Cardiac fibroblast (primary cell): ENCODE data around the gene HHIPL1.

ENCODE experiments used
- DNase-seq, 2 donors: peaks; one replicate each; pipeline versions ENCODE4 v3.0.0 to v3.0.0-alpha.2; 2010; ENCODE audit warnings: low read depth in 2 of 2
- H3K4me3 ChIP-seq, 2 donors: replicated peaks in 1 of 2; 1 replicate in 1 of 2; 2 replicates in 1 of 2; pipeline ENCODE4 v1.5.1; 2011; ENCODE audit warnings: low read depth in 2 of 2, low read length in 2 of 2, mild to moderate bottlenecking in 2 of 2, moderate library complexity in 1 of 2
- TF ChIP-seq, protein P1 (sequence below): IDR thresholded peaks from one replicate; pipeline ENCODE4 v1.5.1; 2011; ENCODE audit warnings: low read depth, mild to moderate bottlenecking, low read length, inconsistent platforms

The HHIPL1 gene

DNA sequence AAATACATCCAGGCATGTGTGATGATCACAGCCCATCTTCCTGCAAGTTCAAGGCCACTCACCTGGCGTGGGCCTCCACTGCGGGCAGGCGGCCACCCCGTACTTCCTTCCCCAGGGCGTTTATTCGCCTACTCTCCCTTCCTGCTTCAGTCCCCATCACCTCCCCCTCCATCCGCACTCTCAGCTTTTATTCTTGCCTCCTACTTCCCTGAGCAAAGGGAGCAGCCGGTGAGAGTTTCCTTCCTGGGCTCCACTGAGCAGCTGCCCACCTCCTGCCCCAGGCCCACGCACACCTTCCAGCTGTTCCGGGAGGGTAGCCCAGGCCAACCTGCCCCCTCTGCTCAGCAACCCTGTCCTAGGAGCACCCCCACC lies 43.3 kb downstream of the HHIPL1 start:
- H3K4me3 ChIP-seq: no peak overlapping the region
- TF ChIP-seq, protein P1, sequence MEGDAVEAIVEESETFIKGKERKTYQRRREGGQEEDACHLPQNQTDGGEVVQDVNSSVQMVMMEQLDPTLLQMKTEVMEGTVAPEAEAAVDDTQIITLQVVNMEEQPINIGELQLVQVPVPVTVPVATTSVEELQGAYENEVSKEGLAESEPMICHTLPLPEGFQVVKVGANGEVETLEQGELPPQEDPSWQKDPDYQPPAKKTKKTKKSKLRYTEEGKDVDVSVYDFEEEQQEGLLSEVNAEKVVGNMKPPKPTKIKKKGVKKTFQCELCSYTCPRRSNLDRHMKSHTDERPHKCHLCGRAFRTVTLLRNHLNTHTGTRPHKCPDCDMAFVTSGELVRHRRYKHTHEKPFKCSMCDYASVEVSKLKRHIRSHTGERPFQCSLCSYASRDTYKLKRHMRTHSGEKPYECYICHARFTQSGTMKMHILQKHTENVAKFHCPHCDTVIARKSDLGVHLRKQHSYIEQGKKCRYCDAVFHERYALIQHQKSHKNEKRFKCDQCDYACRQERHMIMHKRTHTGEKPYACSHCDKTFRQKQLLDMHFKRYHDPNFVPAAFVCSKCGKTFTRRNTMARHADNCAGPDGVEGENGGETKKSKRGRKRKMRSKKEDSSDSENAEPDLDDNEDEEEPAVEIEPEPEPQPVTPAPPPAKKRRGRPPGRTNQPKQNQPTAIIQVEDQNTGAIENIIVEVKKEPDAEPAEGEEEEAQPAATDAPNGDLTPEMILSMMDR: no peak
- no peak for DNase-seq

DNA sequence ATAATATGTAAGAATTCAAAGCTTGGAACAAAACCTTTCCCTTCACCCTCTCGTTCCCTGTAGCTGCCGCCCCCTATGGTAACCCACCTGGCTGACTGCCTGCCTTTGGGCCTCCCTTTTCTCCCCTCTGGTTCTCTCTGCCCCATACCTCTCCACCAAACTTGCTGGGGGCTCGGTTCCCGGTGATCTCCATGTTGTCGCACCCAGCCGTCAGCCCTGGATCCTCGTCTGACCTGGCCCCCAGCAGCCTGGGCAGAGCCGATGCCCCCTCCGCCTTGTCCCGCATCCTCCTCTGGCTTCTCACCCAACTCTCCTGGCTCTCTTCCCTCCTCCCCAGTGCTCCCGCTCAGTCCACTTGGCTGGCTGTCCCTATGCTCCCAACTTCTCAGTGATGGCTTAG lies 43.7 kb downstream of the HHIPL1 start:
- no peak overlapping the region for H3K4me3 ChIP-seq
- TF ChIP-seq, protein P1: no peak
- no peak for DNase-seq

DNA sequence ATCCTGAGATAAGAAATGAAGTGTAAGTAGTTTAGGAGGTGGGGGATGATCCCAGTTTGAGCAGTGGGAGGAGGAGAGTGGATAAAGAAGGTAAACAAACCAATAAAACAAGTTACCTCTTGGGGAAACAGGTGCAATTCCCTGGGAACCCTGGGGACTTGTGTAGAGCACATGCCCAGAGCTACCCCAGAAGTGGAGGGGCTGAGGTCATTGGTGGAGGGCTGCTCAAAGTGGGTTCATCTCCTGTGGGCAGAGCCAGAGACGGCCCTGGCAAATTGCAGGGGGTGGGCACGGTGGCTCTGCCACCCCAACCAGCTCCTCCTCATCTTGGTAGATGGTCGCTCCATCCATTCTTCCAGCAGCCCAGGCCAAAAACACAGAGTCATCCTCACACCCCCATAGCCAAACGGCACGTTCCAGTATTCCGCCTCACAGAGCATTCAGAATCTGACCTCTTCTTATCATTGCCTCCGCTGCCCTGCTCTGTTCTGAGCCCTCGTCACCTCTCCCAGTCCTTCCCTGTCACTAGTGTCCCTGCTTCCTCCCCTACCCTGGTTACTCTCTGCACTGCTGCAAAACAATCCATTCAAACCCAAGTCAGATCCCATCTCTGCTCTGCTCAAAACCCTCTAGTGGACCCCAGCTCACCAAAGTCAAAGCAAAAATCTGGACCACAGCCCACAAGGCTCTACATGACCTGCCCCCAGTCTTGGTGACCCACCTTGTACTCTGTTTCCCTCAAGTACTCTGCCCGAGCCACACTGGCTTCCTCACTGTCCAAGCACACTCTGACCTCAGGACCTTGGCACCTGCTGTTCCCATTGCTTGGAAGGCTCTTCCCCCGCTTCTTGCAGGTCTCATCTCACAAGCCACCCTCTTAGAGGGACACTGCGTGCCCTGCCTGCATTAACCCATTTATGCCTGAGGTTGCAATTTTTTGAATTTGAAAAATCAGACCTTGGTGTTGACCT lies 44.6 kb downstream of the HHIPL1 start:
- no peak for DNase-seq
- TF ChIP-seq, protein P1: no peak
- no peak overlapping the region for H3K4me3 ChIP-seq

DNA sequence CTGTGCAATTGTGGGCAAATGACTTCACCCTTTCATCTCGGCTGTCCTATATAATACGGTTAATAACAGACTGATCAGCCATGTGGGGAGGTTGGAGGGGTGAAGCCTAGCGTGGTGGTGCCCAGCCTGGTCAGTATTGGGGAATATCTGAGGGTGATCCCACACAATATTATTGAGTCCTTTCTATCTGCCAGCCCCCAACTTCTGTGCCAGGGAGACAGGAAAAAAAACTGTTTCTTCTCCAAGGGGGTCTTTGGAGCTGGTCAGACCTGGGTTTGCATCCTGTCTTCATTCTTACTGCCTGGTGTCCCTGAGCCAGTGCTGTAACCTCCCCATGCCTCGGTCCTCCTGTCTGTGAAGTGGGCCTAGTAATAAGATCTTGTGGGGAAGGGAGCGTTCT lies 45.7 kb downstream of the HHIPL1 start:
- TF ChIP-seq, protein P1: no peak
- DNase-seq: no peak

DNA sequence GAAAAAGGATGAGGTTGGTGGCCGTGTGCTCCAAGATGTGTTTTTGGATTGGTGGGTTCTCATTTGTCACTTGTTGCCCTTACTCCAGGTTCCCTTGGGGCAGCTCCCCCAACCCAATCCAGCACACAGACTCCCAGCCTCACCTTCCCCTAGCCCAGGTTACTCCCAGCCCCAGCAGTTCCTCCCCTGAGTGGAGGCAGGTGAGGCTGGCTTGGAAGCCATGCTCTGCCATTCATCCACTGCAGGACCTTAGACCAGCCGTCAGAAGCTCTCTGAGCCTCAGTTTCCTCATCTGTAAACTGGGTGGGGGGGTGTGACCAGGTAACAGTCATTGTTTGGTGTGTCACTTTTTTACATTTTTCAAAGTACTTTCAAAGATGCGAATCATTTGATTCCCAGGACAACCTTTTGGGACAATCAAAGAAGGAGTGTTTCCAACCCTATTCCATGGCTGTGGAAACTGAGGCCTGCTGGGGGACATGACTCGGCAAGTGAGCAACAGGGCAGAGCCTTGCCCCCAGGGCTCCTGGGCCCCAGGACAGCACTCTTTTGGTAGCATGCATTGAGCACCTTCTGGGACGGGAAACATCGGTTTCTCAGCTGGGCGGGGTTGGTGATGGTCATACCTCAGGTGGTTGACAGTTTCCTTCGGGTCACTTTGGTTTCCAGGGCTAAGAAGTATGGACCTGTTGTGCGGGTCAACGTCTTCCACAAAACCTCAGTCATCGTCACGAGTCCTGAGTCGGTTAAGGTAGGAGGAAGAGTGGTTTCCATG lies 46.4 kb downstream of the HHIPL1 start:
- DNase-seq: no peak
- TF ChIP-seq, protein P1: no peak
- H3K4me3 ChIP-seq: no peak overlapping the region

More for the DNA sequence above, 45.7 kb downstream of the HHIPL1 start:
- H3K4me3 ChIP-seq: no peak overlapping the region

DNA sequence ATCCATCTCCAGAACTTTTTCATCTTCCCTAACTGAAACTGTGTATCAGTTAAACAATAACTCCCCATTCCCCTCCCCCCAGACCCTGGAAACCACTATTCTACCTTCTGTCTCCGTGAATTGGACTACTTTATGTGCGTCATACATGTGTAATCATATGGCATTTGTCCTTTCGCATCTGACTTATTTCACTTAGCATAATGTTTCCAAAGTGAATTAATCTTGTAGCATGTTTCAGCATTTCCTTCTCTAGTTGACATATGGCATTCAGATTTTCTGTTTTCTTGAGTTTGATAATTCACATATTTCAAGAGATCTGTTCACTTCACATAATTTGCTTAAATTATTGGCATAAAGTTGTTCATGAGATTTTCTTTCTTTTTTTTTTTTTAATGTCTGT lies 49.0 kb downstream of the HHIPL1 start:
- DNase-seq: no peak
- no peak overlapping the region for H3K4me3 ChIP-seq
- TF ChIP-seq, protein P1: no peak
